ENCODE data around the gene MYLIP.

Gene MYLIP

GRCh38 chr6:16108419-16108818 is 20.5 kb upstream of the MYLIP start:
- no peak for DNase-seq (ENCODE audit: low spot score)

DNA sequence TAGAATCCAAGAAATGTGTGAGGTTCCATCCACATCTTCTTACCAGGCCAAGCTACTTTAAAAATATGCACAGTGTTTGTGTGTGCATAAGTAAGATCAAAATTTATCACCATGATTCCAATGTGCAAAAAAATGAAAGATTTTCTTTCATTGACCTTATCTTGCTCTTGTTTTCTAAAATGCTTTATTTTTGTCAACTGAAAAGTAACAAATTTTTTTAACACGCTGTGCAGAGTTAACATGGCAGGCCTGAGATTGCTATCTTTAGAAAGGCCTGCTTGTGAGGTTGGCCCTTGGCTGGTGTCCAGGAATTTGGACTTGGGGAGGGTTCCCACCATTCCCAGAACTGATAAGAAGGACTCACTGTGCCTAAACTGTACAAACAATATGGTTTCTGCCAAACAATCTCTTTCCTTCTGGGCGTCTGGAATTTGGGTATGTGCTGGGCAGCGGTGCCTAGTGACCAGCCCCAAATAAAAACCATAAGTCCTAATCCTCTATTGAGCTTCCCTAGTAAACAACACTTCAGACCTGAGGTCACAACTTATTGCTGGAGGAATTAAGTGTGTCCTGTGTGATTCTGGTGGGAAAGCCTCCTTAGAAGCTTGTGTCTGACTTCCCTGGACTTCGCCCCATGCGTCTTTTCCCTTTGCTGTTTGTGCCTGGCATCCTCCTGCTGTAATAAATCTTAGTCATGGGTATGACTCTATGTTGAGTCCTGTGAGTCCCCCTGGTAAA is 19.8 kb upstream of the MYLIP start:
- DNase-seq (ENCODE audit: low spot score), result no peak

DNA sequence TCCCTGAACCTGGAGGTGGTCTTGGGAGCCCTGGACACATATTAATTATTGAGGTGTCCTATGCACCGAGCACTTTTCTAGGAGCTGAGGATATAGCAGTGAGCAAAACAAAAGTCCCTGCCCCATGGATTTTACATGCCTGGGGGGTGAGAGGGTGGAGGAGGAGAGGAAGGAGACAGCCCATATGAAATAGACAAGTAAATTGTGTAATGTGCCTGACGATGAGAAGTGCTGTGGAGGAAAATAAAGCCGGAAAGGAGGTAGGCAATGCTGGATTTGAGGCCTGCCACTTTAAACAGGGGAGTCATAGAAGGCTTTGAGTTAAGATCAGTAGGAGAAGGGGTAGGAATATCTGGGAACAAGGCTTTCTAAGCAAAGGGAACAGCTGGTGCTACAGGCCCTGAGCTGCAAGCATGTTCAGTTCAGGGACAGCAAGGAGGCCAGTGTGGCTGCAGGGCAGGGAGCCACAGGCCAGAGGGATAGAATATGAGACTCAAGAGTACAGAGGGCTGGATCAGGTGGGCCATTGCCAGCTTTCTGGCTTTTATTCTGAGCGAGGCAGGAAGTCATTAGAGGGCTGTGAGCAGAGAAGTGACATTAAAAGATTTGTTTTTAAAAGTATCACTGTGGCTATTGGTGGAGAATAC is 19.1 kb upstream of the MYLIP start:
- no peak for DNase-seq (ENCODE audit: low spot score)

- DNase-seq (ENCODE audit: low spot score), result no peak
Observed at GRCh38 chr6:16118825-16119224, 10.1 kb upstream of the MYLIP start.

- no peak for DNase-seq (ENCODE audit: low spot score)
Observed at GRCh38 chr6:16121339-16121738, 7.5 kb upstream of the MYLIP start.

DNA sequence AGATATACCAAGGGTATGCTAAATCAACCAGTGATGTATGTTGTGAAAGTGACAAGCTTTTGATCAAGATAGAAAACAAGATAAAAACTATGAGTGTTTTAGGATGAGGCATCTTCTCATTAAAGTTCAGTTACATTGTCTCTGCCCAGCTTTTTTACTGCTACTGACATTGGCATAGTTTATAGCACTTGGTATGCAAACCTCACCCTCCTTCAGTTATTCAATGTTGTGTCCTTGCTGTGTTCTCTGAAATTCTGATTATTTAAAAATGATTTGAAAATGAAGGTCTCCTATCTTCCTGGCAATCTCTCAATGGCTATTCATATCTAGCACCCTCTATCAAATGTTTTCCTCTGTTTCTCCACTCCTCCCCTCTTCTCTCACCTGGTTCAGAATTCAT is 6.7 kb upstream of the MYLIP start:
- DNase-seq (ENCODE audit: low spot score), result no peak

GRCh38 chr6:16124198-16125180 is 4.4 kb upstream of the MYLIP start:
- DNase-seq (ENCODE audit: low spot score), result no peak

- DNase-seq (ENCODE audit: low spot score), result no peak
Observed at GRCh38 chr6:16126056-16126455, 2.8 kb upstream of the MYLIP start.

DNA sequence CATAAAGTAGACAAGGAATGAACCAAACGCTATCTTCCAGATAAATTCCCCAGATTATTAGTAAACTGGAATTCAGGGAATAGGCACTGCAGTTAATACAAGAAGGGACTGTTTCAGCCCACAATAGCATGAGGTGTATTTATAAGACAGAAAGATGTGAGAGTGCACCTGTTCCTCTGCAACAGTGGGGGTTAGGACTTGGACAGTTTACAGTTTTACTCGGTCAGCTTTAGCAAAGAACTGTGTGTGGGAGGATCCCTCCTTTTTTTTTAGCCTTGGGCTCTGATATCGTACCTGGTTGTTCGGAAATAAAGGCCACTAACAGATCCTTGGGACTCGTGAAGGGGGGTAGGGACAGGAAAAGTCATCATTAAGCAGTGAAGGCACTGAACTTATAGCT is 2.0 kb upstream of the MYLIP start:
- DNase-seq (ENCODE audit: low spot score), result no peak

DNA sequence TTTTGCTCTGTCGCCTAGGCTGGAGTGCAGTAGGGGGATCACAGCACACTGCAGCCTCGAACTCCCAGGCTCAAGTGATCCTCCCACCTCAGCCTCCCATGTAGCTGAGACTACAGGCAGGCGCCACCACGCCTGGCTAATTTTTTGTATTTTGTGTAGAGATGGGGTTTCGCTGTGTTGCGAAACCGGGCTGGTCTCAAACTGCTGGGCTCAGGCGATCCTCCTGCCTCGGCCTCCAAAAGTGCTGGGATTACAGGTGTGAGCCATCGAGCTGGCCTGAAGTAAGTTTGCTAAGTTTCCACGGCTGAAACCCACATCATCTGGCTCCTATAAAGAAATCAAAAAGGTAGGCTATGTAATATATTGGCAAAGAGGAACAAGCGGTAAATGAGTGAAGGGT is 1.4 kb upstream of the MYLIP start:
- no peak for DNase-seq (ENCODE audit: low spot score)

- DNase-seq (ENCODE audit: low spot score), result peak; percentile 53
Observed at GRCh38 chr6:16129623-16130401, 926 bp downstream of the MYLIP start.

- no peak for DNase-seq (ENCODE audit: low spot score)
Observed at GRCh38 chr6:16130437-16130891, 1.6 kb downstream of the MYLIP start.

DNA sequence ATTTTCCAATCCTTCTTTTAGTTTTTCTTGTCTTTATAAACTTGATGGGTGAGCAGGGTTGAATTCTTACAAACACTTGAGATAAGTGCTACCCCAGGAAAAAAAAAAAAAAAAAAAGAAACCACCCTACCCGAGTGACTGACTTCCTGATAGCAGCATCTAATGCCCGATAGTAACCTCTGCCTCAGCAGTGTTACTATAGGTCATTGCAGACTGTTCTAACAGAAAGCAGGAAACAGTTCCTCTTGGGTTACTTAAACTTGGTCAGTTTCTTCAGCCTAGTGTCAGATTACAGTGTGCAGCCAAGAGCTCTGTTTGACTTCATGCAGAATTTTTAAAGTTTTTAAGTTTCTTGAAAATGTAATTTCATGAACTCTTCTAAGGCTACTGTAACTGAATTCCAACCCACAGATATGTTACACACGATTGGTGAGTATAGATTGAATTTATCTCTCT is 2.1 kb downstream of the MYLIP start:
- peak; percentile 79 for DNase-seq (ENCODE audit: low spot score)

GRCh38 chr6:16132909-16133308 is 4.0 kb downstream of the MYLIP start:
- DNase-seq (ENCODE audit: low spot score), result peak; percentile 45

- no peak for DNase-seq (ENCODE audit: low spot score)
Observed at GRCh38 chr6:16134430-16134829, 5.5 kb downstream of the MYLIP start.

DNA sequence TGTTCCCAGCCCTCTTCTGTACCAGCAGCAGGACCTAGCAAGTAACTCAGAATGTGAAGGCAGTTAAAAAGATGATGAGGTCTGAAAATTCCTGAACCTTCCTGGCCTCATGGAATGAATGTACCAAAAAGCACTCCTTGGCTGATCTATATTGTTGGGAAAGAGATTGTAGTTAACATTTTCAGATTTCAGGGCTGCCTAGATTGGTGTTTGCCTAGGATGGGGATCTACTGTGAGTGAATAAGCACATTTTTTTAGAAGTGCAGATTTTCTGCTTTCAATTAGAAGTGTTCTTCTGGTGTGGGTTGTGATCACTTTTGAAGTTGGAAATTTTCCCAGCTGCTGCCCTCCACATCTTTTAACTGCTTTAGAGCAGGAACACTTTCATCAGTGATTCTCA is 6.2 kb downstream of the MYLIP start:
- DNase-seq (ENCODE audit: low spot score), result no peak

GRCh38 chr6:16136091-16136490 is 7.2 kb downstream of the MYLIP start:
- DNase-seq (ENCODE audit: low spot score), result no peak

DNA sequence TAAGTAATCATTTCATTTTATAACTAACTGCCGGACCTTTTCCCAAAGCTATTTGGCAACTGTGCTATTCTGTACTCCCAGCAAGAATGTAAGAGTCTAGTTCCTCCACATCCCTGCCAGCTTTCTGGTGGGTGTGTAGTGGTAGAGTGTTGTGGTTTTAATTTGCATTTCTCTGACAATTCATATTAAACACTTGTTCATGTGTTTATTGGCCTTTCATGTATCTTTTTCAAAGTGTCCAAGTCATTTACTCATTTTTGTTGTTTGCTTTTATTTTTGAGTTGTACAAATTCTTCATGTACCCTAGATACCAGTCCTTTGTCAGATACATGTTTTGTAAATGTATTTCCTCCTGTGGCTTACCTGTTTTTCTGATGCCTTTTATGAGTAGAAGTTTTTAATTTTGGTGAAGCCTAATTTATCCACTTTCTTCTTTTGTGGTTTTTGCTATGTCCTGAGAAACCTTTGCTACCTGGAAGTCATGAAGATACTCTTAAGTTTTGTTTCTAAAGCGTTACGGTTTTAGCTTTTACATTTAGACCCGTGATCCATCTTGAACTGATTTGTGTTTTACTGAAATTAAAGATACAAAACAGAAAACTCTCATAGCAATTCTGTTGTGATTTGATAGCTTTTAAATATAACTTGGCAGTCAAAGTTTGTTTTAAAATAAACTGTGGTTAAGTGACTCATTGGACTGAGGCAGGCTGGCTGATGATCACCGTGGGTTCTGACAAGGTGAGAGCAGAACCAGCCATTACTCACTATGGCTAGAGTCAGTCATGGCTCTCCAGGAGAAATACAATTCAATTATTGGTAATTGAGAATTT is 8.0 kb downstream of the MYLIP start:
- no peak for DNase-seq (ENCODE audit: low spot score)

DNA sequence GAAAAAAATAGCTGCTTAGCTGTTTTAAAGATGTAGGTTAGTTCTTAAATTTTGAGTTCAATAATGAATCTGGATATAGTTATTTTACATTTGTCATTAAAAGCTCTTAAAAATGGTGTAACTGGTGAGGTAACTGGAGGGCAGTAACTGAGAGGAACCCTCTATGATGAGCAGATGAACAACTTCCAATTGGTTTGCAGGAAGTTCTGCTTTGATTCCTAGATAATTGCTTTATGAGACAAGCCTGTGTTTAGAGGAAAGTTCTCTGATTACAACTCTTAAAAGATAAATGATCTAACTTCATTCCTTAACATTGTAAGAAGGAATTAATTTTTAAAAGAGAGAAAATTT is 8.5 kb downstream of the MYLIP start:
- DNase-seq (ENCODE audit: low spot score), result no peak

GRCh38 chr6:16139556-16139955 is 10.7 kb downstream of the MYLIP start:
- no peak for DNase-seq (ENCODE audit: low spot score)

DNA sequence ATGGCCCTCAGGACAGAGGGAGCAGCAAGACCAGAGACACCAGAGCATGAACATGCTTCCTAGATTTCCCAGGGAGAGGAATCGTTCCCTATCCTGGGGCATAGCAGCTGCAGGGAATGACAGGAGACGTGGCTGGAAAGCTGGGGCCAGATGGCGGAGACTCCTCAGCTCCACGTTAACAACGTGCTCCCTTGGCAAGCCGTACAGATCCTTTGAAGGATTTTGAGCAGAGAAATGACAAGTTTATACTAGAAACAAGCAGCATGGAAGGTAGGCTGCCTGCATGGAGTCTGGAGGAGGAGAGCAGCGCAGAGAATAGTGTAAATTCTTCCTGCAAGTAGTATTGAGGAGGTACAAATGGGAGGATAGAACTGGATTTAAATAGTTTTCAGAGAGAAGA is 11.7 kb downstream of the MYLIP start:
- DNase-seq (ENCODE audit: low spot score), result no peak
